ENCODE measurements around the gene BMP2. TPM values are rescaled to one million over a fixed set of nuclear protein-coding genes. Genes with fewer than 3 reads are reported as not detected.

The BMP2 gene
- total RNA-seq, 4 donors from 2014 or later, result 16.7 to 109 (median 48.4) TPM

DNA sequence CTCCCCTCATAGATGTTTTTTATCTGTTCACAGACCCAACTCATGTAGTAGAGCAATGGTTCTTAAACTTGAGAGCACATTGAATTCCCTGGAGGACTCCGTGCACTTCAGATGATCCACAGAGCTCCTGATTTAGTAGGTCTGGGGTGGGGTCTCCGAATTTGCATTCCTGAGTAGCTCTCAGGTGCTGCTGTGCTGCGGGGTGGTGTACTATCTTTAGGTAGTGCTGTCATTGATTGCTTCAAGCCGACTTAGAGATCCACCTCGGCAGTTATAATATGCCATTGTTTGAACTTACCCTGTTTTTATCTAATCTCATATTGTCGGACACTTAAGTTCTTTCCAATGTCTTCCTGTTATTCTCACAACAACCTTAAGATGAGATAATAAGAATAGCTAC is 45.0 kb downstream of the BMP2 start:
- H3K27me3 ChIP-seq, result no peaks in the 10 kb centered on the region
- H3K9me3 ChIP-seq, result no peaks in the 10 kb centered on the region
- no peak for TF ChIP-seq POLR2A (IDR thresholded peaks at IDR 0.05)
- TF ChIP-seq EP300 (IDR thresholded peaks at IDR 0.05; ENCODE audit: low read depth), result no peak
- TF ChIP-seq CTCF (IDR thresholded peaks at IDR 0.05), result no peak
- TF ChIP-seq POLR2AphosphoS5 (IDR thresholded peaks at IDR 0.05), result no peak
- no peaks in the 10 kb centered on the region for H3K4me1 ChIP-seq
- no peak overlapping the region for H3K27ac ChIP-seq
- no peaks in the 10 kb centered on the region for H3K36me3 ChIP-seq
- H3K4me3 ChIP-seq, result no peak overlapping the region
- 78 to 85% methylated on average over 3 to 6 of the region's 6 CpGs for WGBS, 2 donors (ENCODE audit: low coverage in 1 of 2)
- no peak for DNase-seq
- in situ Hi-C loops (cut with MboI; ENCODE audit: low pct_ligation_motif_present in 1 of 4, low pct_unique_long_range_greater_than_20kb in 1 of 4, low sequenced_read_pairs in 3 of 4) (loop anchor here in 1 of 4 donors (25.0 kb wide), 1 partner anchor 175 kb away; no protein-coding TSS in a partner anchor), intact Hi-C loops (cut with DNase I; ENCODE audit: low total_unique reads) (no loop called here)

DNA sequence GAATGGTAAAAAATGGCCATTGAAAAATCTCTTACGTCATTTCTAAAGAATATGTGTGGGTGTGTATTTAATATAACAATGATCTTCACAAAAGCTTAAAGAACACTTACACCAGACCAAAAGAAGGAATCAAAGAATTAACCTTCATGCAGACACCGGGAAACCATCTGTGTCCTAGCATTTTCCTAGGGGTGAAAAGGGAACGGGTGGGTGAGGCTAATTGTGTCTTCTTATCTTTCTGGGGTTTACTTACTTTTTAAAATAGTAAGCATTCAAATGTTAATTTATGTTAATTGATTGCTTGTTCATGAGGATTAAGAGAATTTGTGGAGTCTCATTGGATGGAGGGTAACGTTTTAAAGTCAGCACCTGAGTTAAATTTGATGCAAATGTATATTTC is 47.5 kb downstream of the BMP2 start:
- DNase-seq, result no peak
- in situ Hi-C loops (cut with MboI; ENCODE audit: low pct_ligation_motif_present in 1 of 4, low pct_unique_long_range_greater_than_20kb in 1 of 4, low sequenced_read_pairs in 3 of 4), result loop anchor here in 1 of 4 donors (25.0 kb wide), 1 partner anchor 178 kb away; no protein-coding TSS in a partner anchor
- intact Hi-C loops (cut with DNase I; ENCODE audit: low total_unique reads), result no loop called here

GRCh38 chr20:6818033-6818808 is 50.7 kb downstream of the BMP2 start:
- Histone ChIP-seq H3K9me3 (no peaks in the 10 kb centered on the region), H3K4me3 (no peak overlapping the region), H3K4me1 (no peaks in the 10 kb centered on the region), H3K27me3 (no peaks in the 10 kb centered on the region), H3K27ac (no peak overlapping the region), H3K36me3 (no peaks in the 10 kb centered on the region)
- intact Hi-C loops (cut with DNase I; ENCODE audit: low total_unique reads), result no loop called here
- DNase-seq, result no peak
- WGBS, 2 donors (ENCODE audit: low coverage in 1 of 2), result 31 to 71% methylated on average over 5 to 7 of the region's 7 CpGs
- in situ Hi-C loops (cut with MboI; ENCODE audit: low pct_ligation_motif_present in 1 of 4, low pct_unique_long_range_greater_than_20kb in 1 of 4, low sequenced_read_pairs in 3 of 4), result loop anchor here in 1 of 4 donors (25.0 kb wide), 1 partner anchor 181 kb away; no protein-coding TSS in a partner anchor
- no peak for TF ChIP-seq CTCF (IDR thresholded peaks at IDR 0.05)
- no peak for TF ChIP-seq EP300 (IDR thresholded peaks at IDR 0.05; ENCODE audit: low read depth)
- no peak for TF ChIP-seq POLR2A (IDR thresholded peaks at IDR 0.05)
- no peak for TF ChIP-seq POLR2AphosphoS5 (IDR thresholded peaks at IDR 0.05)

More for the DNA sequence above, 47.5 kb downstream of the BMP2 start:
- 57 to 63% methylated on average over 4 of the region's 4 CpGs for WGBS, 2 donors (ENCODE audit: low coverage in 1 of 2)
- no peak overlapping the region for H3K4me3 ChIP-seq
- H3K27ac ChIP-seq, result no peak overlapping the region
- H3K36me3 ChIP-seq, result no peaks in the 10 kb centered on the region
- no peaks in the 10 kb centered on the region for H3K4me1 ChIP-seq
- no peak for TF ChIP-seq POLR2AphosphoS5 (IDR thresholded peaks at IDR 0.05)
- no peak for TF ChIP-seq CTCF (IDR thresholded peaks at IDR 0.05)
- TF ChIP-seq POLR2A (IDR thresholded peaks at IDR 0.05), result no peak
- TF ChIP-seq EP300 (IDR thresholded peaks at IDR 0.05; ENCODE audit: low read depth), result no peak
- H3K27me3 ChIP-seq, result no peaks in the 10 kb centered on the region
- no peaks in the 10 kb centered on the region for H3K9me3 ChIP-seq

- in situ Hi-C loops (cut with MboI; ENCODE audit: low pct_ligation_motif_present in 1 of 4, low pct_unique_long_range_greater_than_20kb in 1 of 4, low sequenced_read_pairs in 3 of 4), result loop anchor here in 1 of 4 donors (25.0 kb wide), 1 partner anchor 182 kb away; no protein-coding TSS in a partner anchor
Measured at GRCh38 chr20:6819599-6819998, 52.1 kb downstream of the BMP2 start.

More at GRCh38 chr20:6819599-6819998, 52.1 kb downstream of the BMP2 start:
- intact Hi-C loops (cut with DNase I; ENCODE audit: low total_unique reads), result no loop called here
- no peaks in the 10 kb centered on the region for H3K9me3 ChIP-seq
- H3K4me1 ChIP-seq, result no peaks in the 10 kb centered on the region
- H3K36me3 ChIP-seq, result no peaks in the 10 kb centered on the region
- no peak overlapping the region for H3K4me3 ChIP-seq
- 30 to 40% methylated on average over 2 of the region's 2 CpGs for WGBS, 2 donors (ENCODE audit: low coverage in 1 of 2)
- no peaks in the 10 kb centered on the region for H3K27me3 ChIP-seq
- no peak overlapping the region for H3K27ac ChIP-seq
- peak; percentile 19 for DNase-seq
- peak; percentile 29 to 65 (median 38) for TF ChIP-seq CTCF (IDR thresholded peaks at IDR 0.05)
- TF ChIP-seq POLR2AphosphoS5 (IDR thresholded peaks at IDR 0.05), result no peak

Data from transverse colon (tissue), 4 donors.